ENCODE results near the gene MED12.

Gene MED12

DNA sequence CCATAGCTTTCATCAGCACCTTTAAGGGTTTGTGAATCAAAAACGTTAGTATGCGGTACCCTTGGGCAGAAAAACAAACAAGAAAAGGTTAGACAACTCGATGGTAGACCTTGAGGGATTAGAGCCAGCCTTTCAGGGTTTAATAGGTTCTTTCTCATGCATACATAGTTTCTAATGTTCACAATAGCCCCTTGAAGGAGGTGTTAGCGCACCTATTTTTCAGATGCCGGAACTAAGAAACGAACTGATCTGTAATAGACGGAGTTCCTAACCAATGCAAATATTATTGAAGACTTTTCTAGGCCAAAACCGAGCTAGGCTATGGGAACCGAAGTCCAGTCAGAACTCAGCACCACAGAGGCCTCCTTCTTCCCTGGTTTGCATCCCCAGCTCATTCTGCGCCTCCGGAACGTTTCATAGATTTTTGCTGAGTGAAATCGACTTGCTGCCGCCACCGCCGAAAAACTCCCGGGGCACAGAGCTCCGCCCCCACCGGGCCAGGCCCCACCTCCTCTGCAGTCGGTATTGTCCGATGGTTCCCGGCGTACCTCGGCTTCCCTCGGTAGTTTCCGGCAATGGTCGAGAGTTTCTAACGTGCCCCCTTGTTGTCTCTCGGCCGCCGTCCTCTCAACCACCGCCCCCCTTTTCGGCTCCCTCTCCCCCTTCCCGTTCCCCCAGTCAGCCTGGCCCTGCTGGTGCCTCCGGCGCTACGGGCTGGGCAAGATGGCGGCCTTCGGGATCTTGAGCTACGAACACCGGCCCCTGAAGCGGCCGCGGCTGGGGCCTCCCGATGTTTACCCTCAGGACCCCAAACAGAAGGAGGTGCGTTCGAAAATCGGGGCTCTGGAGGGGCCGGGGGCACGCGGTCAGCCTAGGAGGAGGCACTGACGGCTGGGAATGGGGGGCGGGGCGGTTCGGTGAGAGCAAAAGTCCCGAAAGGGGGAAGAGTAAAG lies at the start of gene MED12:
TSS of gene MED12 (plus strand) at position 565 of the 953 bp plus-strand sequence. CDS start at position 724, 159 bp downstream.
- DNase-seq, result peak; percentile 78

DNA sequence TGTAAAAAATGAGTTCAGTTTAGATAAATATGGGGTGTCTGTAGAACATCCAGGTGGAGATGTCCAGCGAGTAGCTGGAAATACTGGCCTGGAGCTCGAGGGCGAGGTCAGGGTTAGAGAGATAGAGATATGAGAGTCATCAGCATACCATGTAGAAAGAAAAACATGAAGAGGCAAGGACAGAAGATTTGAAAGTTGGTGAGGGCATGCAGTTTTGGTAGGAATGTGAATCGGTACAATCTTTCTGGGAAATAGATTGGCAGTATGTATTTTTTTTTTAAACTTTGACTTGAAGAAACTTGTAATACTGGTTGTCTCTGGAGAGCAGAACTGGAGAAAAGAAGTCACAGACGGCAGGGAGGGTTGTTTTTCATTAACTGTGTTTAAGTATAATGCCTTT lies 47.9 kb upstream of the MED12 start:
- DNase-seq, result no peak

DNA sequence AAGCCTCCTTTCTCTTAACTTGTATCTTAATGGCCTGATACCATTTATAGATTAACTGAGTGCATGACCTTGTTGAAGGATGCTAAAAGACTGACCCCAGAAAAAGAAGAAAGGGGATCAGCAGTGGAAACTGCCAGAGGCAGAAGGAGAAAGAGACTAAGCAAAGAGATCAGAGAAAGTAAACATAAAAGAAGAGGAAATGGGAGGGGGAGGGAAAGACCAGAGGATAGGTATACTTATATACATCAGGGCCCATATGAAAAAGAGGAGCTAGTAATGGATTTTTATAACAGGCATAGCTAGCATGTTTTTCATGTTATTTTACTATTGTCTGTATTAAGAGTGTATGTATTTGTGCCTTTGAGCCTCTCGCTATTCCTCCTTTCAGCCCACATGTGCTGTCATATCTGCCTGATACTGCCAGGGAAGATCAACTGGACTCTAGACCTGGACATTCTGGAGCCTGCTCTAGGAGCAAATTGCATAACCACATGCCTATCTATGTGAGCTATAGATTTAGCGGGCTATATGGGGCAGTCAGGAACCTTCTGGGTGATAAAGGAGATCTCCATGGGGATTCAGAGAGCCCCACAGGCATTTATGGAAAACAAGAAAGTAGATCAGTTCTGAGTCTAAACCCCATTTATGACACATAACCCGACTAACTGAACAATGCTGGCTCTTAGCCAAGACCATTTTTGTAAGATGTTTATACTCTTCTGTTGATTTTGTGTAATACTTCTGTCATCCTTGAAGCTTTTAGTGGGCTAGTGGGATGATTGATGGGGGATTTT lies 36.9 kb upstream of the MED12 start:
- no peak for DNase-seq

DNA sequence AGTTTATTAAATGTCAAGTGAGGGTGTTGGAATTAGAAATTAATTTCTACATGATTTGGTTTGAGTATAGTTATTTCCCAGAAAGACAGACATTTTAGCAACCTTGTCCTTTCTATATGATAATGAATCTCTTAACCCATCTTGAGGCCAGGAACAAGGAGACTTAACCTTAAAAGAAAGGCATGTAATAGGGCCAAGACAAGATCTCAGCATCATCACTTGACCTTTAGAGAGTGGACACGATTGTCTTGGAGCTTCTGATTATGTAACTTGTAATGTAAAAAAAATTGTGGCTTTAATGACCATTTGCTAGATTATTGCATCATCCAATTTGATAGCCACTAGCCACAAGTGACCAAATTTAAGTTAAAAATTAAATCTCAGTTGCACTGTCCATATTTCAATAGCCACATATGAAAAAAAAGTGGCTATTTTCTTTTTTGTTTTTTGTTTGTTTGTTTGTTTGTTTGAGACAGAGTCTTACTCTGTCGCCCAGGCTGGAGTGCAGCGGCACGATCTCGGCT lies 36.2 kb upstream of the MED12 start:
- no peak for DNase-seq

DNA sequence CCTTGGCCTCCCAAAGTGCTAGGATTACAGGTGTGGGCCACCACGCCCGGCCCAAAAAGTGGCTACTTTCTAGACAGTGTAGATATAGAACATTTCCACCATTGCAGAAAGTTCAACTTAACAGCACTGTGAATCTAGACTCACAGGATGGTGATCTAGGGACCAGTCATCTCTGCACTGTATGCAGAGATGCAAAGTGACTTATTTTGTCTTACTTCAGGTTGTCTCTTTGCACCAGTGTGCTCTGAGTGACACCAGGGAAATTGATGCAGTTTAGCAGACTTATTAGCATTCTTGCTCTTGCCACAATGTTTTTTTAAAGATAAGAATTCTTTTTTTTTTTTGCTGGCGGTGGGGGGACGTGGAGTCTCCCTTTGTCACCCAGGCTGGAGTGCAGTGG lies 35.6 kb upstream of the MED12 start:
- DNase-seq, result no peak

DNA sequence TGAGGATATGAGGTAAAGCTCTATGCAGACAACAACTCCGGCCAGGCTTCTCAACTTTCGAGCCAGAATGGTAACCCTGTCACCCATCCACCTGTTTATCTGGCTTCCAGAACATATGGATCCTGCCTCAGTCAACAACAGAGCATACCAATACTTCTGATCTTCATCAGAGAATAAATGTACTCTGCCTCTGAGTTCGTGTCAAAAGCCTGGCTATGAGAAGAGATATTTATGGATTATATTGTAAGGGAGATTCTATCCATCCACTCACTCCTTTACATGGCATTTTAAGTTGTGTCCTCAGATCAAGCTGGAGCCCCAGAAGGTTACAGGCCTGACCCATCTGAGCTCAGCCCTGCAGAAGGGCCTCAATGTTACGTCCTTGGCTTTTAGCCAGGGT lies 32.5 kb upstream of the MED12 start:
- DNase-seq, result no peak

DNA sequence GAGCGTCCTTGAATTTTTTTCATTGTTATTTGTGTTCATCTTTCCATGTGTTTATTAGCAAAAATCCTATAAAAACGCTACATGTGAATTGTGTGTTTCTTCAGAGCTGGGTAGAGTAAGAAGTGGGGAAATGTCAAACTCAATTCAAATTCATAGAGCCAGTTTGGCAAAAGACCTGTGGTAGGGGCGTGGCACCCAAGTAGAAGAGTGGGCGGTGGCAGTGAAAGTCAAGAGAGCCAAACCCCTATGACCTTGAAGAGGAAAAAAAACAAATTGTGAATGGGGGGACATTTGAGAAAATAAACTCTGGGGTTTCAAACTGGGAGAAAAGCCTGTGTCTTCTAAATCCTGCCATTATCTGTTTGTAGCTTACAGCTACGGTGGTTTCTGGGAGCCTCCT lies 27.1 kb upstream of the MED12 start:
- DNase-seq, result no peak

DNA sequence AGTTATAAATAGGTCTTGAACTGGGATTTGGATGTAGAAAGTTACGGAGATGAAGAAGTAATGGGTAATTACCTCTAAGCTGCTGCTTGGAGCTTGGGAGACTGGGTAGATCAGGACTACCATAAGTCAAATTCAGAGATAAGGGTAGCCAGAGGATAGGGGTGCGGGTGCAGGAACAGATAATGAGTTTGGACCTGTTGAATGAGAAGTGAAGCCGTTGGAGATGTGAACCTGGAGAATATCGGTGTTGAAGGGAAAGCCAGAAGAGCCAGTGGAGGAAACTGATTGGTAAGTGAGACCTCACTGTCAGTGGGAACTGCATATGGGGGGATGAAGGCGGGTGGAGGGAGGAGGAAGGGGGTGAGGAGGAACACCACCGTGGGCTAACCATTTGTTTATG lies 23.4 kb upstream of the MED12 start:
- DNase-seq, result no peak

DNA sequence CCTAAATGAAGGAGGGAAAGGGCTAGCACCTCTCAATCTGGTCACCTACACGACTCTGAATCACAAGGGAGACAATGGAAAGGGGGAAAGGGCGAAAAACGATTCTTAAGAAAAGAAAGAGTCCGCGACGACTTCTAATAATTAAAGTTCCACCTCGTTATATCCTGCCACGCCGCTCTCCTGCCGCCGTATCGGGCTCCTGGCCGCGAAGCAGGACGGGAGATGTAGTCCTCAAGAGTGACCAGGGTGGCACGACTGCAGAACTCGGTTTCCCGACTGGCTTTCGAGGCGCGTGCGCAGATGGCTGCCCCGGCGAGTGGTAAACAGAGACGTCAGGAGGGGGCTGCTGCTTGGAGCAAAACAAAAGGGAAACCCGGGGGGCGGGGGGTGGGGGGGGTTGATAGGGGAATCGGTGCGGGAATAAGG lies 22.8 kb upstream of the MED12 start, which contains the start of gene FOXO4:
TSS of gene FOXO4 (plus strand) at position 297 of the 426 bp plus-strand sequence. CDS start 678 bp downstream, outside the sequence.
- DNase-seq, result peak; percentile 82

DNA sequence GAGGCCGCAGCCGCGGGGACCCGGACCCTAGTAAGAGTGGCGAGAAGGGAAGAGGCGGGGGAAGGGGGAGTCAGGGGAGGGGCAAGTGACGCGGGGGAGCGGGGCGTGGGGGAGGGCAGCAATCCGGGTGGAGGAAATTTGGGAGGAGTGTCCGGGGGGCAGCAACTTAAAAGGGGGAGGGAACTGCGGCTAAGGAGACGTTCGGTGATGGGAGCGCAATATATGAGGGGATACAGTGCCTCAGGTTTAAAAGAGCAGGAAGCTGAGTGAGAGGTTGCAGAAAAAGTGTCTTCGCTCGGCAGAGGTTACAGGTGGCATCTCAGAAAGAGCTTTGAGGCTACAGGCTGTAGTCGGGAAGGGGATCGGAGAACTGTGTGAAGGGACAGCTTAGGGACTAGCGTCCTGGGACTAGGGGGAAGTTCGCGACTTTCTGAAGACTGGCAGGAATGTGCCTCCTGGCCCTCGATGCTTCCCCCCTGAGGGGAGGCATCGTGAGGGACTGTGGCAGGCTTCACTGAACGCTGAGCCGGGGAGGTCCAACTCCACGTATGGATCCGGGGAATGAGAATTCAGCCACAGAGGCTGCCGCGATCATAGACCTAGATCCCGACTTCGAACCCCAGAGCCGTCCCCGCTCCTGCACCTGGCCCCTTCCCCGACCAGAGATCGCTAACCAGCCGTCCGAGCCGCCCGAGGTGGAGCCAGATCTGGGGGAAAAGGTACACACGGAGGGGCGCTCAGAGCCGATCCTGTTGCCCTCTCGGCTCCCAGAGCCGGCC lies 22.2 kb upstream of the MED12 start:
- DNase-seq, result peak; percentile 74

DNA sequence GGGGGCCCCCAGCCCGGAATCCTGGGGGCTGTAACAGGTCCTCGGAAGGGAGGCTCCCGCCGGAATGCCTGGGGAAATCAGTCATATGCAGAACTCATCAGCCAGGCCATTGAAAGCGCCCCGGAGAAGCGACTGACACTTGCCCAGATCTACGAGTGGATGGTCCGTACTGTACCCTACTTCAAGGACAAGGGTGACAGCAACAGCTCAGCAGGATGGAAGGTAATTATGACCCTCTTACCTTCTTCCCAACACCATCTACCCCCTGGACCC lies 21.7 kb upstream of the MED12 start:
- DNase-seq, result no peak

DNA sequence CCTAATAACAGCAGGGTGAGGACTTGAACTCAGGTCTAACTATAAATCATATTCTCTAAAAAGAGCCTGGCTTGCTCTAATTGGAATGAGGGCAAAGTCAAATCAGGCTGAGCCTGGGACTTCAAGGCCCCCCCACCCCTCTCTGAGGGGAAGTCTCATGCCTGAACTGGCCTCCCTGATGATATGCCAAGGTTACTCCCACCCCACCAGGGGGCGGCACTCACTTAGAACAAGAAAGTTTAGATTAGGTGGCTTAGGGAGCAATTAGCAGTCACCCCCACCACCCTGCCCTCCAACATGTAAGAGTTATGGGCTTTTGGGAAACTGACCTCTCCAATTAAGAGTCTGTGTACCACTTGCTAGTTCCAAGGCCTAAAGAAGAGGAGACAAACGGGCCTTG lies 20.1 kb upstream of the MED12 start:
- peak; percentile 21 for DNase-seq

DNA sequence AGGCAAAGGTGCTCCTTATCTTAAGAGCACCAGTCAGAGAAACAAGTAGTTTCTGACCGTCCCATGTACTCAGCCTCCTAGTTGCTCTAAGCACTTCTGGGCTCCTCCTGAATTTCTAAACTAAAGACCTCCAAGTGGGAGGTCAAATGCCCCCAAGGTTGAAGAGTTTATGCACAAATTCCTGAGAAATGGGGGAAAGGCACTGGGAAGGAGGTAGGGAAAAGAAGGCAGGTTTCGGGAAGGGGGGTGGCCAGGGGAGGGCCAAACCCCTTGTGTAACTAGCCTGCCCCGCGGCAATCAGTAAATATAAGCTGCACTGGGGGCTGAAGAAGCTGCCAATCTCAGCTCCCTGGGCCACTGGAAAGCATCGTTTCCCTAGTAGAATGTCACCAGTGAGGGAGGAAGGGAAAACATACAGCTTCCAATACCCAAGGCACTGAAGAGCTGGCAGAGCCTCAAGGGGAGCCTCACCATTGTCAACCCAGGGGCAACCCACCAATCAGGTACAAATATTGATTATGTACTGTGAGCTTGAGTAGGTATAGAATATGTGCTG lies 19.4 kb upstream of the MED12 start:
- DNase-seq, result no peak

DNA sequence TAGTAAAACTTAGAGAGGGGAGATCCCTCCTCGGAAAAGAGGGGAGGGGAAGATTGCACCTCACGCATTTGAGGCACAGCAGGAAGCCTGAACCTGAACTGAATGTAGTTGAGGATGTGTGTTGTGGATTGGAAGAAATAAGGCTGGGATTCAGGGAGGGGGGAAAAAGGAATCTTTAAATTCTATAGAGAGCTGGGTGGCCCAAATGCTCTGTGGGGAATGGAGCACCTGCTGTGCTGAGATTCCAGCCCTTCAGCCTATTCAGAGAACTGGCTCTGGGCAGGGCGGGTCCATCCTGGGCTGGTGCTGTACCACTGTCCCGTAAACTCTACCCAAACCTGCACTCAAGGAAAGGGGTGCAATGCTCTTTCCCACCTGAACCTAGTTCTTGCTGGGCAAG lies 18.7 kb upstream of the MED12 start:
- DNase-seq, result no peak

DNA sequence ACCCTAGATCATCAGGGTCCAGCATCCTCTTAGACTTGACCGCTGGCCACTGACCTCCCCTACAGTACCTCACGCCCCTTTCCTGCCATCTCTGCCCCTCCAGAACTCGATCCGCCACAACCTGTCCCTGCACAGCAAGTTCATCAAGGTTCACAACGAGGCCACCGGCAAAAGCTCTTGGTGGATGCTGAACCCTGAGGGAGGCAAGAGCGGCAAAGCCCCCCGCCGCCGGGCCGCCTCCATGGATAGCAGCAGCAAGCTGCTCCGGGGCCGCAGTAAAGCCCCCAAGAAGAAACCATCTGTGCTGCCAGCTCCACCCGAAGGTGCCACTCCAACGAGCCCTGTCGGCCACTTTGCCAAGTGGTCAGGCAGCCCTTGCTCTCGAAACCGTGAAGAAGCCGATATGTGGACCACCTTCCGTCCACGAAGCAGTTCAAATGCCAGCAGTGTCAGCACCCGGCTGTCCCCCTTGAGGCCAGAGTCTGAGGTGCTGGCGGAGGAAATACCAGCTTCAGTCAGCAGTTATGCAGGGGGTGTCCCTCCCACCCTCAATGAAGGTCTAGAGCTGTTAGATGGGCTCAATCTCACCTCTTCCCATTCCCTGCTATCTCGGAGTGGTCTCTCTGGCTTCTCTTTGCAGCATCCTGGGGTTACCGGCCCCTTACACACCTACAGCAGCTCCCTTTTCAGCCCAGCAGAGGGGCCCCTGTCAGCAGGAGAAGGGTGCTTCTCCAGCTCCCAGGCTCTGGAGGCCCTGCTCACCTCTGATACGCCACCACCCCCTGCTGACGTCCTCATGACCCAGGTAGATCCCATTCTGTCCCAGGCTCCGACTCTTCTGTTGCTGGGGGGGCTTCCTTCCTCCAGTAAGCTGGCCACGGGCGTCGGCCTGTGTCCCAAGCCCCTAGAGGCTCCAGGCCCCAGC lies 17.6 kb upstream of the MED12 start:
- DNase-seq, result no peak

DNA sequence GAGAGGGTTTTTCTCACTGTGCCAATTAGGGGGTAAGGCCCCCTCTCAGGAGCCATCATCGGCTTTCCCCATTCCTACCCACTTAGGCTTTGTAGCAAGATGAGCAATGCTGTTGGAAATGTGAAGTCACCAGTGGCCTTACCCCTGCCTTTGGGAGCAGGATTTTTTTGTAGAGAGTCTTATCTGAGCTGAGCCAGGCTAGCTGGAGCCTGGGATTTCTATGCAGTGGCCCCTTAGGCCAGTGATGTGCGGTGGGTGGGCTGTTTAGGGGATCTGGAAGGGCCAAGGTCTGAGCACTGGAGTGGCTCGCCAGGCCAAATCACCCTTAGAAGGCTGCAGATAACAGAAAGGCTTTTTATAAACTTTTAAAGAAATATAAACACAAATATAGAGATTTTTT lies 16.1 kb upstream of the MED12 start:
- DNase-seq, result no peak

DNA sequence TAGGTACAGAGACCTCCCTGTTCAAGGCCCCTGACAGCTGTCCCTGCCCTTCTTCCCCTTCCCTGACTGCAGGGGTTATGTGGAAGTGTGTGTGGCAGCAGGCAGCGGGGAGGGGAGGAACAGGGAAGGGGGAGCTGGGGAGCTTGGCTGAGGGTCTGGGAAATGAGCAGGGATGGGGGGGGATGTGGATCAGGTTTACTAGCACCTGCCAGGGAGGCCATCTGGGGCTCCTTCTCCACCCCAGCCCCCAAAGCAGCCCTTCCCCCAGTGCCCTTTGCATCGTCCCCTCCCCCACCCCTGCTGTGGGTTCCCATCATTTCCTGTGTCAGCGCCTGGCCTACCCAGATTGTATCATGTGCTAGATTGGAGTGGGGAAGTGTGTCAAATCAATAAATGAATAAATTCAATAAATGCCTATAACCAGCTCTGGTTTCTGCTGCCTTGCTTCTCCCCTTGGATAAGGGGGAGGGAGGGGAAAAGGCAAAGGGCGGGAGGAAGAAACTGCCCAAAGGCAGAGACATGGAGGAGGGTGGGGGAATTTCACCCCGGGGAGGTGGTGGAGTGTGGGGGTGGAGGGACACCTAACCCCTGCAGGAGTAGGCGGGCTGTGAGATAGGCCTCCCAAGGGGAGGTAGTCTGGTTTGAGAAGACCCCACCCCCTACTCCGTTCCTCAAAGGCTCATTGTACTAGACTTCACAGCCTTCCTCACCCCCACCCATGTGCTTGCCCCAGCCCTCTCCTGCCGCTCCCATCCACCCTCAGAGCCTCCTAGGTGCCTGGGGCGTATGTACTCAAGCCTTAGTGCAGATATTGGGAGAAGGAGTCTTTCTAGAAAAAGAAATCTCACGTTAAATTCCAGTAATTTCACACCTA lies 15.0 kb upstream of the MED12 start:
- DNase-seq, result peak; percentile 91

DNA sequence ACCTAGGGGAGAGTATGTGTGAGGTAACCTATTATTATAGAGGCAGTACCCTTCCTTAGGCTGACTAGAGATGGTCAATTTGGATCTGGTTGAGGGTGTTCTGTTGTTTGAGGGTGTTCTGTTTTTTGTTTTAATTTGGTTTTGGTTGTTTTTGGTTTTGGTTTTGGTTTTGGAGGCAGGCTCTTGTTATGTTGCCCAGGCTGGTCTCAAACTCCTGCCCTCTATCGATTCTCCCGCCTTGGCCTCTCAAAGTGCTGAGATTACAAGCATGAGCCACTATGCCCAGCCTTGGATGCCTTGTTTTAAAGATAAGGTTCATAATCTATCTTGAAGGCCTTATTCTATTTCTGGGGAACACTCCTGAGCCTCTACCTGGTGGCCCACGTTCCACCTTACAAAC lies 12.8 kb upstream of the MED12 start:
- no peak for DNase-seq

DNA sequence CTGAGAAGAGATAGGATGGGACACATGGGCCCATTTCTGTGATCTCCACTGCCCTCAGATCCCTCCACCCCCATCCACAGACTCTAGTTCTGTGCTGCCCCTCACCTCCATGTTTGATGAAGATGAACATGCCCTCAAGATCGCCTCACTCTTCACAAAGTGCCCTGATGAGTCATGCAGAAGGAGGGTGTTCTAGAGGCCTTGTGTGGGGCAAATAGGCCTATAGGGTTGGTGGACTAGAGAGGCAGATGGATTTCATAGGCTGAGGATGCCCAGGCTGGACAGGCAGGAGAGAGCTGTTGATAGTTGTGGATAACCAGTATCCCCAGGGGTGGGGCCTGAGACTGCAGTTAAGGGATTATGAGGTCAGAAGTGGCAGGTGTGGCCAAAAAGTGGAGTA lies 12.0 kb upstream of the MED12 start, which contains the start of gene CXorf65:
TSS of gene CXorf65 (minus strand) at position 314 of the 400 bp plus-strand sequence. CDS start at position 130, 184 bp downstream.
- DNase-seq, result no peak

DNA sequence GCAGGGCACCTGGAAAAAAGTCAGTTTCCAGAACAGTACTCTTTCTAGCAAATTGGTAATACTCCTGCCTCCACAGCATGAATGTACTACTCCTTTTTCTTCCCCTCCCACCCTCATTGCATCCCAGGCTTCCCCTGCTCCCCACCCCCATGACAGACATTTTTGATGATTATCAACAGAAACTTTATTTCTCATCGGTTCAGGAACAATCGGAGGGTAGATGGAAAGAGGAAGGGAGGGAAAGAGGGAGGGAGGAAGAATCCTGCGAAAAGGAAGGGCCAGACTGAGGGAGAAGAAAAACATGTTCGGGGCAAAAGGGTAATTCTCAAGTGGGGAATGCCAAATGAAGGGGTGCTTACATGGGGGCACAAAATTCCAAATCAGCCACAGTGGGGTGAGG lies 11.2 kb upstream of the MED12 start:
- DNase-seq, result no peak

Measured in NCI-H2171 treated with DMSO at 0.1 percent for 48 hours (cell line).